GM23338 (cell line): ENCODE data around the gene ZMYND19.
"Not testable (repeated sequence)": the region's sequence is repeated elsewhere in the genome, so short reads cannot be mapped to it uniquely, and the experiment has no call there.

Source experiments
- CREB1 ChIP-seq: fragments of 250-450 bp; sonication (Bioruptor Pico); IDR thresholded peaks from 2 replicates; pipeline ENCODE4 v1.5.0; 2020; ENCODE audit warnings: low read depth, mild to moderate bottlenecking, moderate library complexity
- EZH2 ChIP-seq: fragments of 200-600 bp; sonication (generic); IDR thresholded peaks from one replicate; pipeline ENCODE4 v1.8.0; 2017; ENCODE audit warnings: antibody characterized with exemption, mild to moderate bottlenecking, low read depth; ENCODE audit not compliant: unreplicated experiment
- EZH2phosphoT487 ChIP-seq: fragments of 200-600 bp; sonication (generic); IDR thresholded peaks from one replicate; pipeline ENCODE4 v1.8.1; 2018; ENCODE audit warnings: antibody characterized with exemption; ENCODE audit not compliant: unreplicated experiment
- JUNB ChIP-seq: IDR thresholded peaks from one replicate; pipeline ENCODE4 v1.6.1; 2016; ENCODE audit warnings: antibody characterized with exemption; ENCODE audit not compliant: unreplicated experiment
- POLR2AphosphoS5 ChIP-seq: IDR thresholded peaks from 2 replicates; pipeline ENCODE4 v1.6.1; 2016; ENCODE audit warnings: antibody characterized with exemption, low read depth
- STAT1 ChIP-seq: IDR thresholded peaks from one replicate; pipeline ENCODE4 v1.6.1; 2016; ENCODE audit warnings: antibody characterized with exemption; ENCODE audit not compliant: unreplicated experiment
- ZNF114 ChIP-seq: fragments of 250-450 bp; sonication (Bioruptor Pico); IDR thresholded peaks from 2 replicates; pipeline ENCODE4 v1.5.0; 2020; ENCODE audit warnings: mild to moderate bottlenecking, moderate library complexity
- TF ChIP-seq, protein P1 (sequence below), 2 experiments: fragments of 200-600 bp in 1 of 2; sonication (generic) in 1 of 2; conservative IDR thresholded peaks; 2 replicates each; pipeline versions ENCODE4 v1.5.1 to v1.6.1; 2016 to 2017; ENCODE audit warnings: antibody characterized with exemption in 2 of 2, low read depth in 2 of 2, mild to moderate bottlenecking in 2 of 2, moderate library complexity in 1 of 2
- TF ChIP-seq, protein P2 (sequence below): IDR thresholded peaks from one replicate; pipeline ENCODE4 v1.6.1; 2018; ENCODE audit warnings: antibody characterized with exemption; ENCODE audit not compliant: unreplicated experiment

DNA sequence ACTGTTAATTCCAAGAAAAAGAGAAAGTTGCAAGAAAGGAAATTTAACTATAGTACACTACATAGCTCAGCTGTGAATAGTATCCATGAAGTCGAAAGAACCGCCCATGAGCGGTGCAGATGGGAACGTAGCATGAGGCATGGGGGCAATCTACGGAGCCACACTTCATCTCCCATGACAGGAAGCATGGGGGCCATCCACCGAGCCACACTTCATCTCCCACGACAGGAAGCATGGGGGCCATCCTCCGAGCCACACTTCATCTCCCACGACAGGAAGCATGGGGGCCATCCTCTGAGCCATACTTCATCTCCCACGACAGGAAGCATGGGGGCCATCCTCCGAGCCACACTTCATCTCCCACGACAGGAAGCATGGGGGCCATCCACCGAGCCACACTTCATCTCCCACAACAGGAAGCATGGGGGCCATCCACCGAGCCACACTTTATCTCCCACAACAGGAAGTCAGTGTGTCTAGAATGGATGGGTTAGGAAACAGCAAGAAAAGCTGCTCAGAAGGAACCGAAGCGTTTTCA is 53.6 kb downstream of the ZMYND19 start:
- TF ChIP-seq, protein P1, sequence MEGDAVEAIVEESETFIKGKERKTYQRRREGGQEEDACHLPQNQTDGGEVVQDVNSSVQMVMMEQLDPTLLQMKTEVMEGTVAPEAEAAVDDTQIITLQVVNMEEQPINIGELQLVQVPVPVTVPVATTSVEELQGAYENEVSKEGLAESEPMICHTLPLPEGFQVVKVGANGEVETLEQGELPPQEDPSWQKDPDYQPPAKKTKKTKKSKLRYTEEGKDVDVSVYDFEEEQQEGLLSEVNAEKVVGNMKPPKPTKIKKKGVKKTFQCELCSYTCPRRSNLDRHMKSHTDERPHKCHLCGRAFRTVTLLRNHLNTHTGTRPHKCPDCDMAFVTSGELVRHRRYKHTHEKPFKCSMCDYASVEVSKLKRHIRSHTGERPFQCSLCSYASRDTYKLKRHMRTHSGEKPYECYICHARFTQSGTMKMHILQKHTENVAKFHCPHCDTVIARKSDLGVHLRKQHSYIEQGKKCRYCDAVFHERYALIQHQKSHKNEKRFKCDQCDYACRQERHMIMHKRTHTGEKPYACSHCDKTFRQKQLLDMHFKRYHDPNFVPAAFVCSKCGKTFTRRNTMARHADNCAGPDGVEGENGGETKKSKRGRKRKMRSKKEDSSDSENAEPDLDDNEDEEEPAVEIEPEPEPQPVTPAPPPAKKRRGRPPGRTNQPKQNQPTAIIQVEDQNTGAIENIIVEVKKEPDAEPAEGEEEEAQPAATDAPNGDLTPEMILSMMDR (conservative IDR thresholded peaks at IDR 0.05; ENCODE audit: low read depth in 2 of 2): not testable (repeated sequence)
- not testable (repeated sequence) for TF ChIP-seq EZH2phosphoT487; EZH2; JUNB; POLR2AphosphoS5; CREB1 (CRISPR knock-in tag); STAT1; ZNF114 (CRISPR knock-in tag)
- TF ChIP-seq, protein P2, sequence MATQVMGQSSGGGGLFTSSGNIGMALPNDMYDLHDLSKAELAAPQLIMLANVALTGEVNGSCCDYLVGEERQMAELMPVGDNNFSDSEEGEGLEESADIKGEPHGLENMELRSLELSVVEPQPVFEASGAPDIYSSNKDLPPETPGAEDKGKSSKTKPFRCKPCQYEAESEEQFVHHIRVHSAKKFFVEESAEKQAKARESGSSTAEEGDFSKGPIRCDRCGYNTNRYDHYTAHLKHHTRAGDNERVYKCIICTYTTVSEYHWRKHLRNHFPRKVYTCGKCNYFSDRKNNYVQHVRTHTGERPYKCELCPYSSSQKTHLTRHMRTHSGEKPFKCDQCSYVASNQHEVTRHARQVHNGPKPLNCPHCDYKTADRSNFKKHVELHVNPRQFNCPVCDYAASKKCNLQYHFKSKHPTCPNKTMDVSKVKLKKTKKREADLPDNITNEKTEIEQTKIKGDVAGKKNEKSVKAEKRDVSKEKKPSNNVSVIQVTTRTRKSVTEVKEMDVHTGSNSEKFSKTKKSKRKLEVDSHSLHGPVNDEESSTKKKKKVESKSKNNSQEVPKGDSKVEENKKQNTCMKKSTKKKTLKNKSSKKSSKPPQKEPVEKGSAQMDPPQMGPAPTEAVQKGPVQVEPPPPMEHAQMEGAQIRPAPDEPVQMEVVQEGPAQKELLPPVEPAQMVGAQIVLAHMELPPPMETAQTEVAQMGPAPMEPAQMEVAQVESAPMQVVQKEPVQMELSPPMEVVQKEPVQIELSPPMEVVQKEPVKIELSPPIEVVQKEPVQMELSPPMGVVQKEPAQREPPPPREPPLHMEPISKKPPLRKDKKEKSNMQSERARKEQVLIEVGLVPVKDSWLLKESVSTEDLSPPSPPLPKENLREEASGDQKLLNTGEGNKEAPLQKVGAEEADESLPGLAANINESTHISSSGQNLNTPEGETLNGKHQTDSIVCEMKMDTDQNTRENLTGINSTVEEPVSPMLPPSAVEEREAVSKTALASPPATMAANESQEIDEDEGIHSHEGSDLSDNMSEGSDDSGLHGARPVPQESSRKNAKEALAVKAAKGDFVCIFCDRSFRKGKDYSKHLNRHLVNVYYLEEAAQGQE: not testable (repeated sequence)
